Stimulated activated CD8-positive, alpha-beta memory T cell treated with anti-CD3 and anti-CD28 coated beads, Interleukin-7, amount 100 ng/mL, for 1 hour (primary cell): Measurements from ENCODE around the gene DNAJB13.
A peak's percentile ranks its signal among the peaks of the same experiment; 100 is the strongest.
"Not testable (repeated sequence)": the region's sequence is repeated elsewhere in the genome, so short reads cannot be mapped to it uniquely, and the experiment has no call there.

Experiments
- DNase-seq, 2 donors: peaks; one replicate each; pipeline ENCODE4 v3.0.0-alpha.2; 2020; ENCODE audit warnings: low read depth in 2 of 2

Gene DNAJB13, protein sequence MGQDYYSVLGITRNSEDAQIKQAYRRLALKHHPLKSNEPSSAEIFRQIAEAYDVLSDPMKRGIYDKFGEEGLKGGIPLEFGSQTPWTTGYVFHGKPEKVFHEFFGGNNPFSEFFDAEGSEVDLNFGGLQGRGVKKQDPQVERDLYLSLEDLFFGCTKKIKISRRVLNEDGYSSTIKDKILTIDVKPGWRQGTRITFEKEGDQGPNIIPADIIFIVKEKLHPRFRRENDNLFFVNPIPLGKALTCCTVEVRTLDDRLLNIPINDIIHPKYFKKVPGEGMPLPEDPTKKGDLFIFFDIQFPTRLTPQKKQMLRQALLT

DNA sequence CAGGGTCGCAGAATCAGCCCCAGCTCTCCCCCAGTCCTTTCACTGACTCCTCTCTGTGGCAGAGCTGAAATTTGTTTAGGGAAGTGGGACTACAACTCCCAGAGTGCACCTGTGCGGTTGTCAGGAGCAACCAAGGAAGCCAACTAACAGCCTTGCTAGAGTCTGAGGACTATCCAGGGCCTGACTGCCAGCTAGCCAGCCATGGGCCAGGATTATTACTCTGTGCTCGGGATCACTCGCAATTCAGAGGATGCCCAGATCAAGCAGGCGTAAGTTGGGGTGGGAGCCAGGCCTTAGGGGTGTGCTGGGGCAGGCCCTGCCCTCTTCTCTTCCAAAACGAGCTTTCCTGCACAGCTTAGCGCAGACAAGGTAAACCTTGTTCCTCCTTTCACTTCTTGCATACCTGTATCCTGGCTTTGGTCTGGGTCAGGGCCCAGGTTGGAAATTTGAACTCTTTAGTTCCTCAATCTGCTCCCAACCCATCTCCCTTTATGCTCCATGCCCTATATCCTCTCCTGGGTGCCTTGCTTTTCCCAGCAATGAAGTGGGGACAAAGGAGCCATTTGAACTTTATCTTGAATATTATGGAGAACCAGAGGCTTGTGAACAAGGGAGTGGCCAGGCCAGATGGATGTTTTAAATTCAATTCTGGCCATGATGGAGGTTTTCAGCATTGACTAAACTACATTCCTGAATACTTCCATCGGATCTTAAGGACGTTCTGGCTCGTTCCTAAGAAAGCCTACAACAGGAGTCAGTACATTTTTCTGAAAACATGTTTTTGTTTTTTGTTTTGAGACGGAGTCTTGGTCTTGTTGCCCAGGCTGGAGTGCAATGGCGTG lies at the start of gene DNAJB13:
TSS of gene DNAJB13 (plus strand) at position 158 of the 842 bp plus-strand sequence. CDS start at position 202, 44 bp downstream.
- no peak for DNase-seq

DNA sequence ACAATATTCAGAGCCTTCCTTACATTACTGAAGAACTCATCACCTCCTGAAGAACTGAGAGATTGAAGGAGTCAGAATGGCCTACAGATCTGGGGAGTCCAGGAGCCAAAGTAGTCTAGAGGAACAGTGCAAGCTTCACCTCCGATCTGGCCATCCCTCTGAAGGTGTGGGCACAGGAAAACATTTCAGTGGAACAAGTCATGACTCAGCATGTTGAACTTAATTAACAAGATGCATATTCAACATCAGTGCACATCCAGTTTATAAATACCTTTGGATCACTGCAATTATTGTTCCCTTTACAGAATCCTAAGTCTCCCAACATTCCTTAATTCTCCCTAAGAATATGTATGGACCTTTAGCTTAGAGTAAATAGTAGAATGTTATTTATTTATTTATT lies 48.5 kb upstream of the DNAJB13 start:
- no peak for DNase-seq

DNA sequence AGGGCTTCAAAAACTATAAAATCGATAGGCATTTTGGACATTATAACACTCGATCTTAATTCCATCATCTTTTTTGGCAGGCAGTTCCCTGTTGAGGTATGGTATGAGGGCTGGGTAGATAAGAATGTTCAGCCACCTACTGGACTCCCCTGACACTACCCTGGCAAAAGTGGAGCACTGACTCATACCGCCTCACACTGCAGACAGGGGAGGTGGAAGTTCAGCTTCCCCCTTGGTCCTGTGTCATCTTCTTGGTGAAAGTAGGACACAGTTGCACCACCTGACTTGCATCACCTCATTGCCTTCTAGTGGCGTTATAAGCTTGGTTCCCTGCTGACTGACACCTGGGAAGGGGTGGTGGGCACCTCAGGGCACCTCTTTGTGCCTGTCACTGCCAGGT lies 43.6 kb upstream of the DNAJB13 start:
- DNase-seq, result peak in 1 of 2 donors; percentile 0

DNA sequence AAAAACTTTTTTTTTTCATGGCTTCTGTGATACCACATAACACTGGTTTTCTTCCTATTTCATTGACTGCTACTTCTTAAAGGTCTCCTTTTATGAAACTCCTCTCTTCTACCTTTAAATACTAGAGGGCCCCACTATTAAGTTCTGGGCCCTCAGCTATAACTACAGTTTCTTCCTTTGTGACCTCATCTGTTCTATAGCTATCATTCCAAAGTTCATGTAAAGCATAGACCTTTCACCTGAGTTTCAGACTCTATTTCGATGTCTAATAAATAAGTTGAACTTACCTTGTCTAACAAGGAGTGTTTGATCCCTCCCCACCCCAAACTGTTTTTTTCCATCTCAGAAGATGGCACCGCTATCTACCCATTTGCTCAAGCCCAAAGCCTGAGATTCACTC lies 38.8 kb upstream of the DNAJB13 start:
- DNase-seq, result no peak

DNA sequence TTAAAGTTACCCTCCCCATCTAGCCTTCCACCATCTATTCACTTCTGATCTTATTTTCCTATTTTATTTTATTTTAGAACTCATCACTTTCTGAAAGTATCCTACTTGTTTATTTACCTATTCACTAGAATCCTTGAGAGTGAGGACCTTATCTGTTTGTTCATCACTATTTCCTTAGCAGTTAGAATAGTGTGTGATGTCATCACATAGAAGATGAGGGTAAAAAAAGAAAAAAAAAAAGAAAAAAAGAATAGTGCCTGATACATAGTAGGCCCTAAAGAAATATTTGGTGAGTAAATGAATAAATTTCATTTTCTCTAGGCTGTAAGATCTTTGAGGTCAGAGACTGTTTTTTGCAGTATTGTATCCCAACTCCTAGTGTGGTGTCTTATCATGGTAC lies 37.4 kb upstream of the DNAJB13 start:
- DNase-seq, result no peak

DNA sequence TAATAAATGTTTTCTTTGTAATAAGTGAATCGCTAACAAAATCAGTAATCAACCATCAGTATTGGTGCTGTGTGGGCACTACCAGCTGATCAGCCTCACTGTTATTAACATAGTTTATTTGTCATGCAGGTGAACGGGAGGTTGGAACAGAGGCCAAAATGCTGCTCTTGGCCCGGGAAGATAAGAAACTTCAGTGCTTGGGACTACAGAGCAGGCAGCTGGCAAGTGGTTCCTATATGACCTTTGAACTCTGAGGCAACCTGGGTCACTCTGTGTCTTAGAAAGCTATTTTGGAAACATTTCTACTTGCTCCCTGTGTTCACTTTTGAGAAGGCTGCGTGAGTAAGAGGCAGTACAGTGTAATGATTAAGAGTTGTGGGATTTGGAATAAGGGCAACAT lies 36.5 kb upstream of the DNAJB13 start:
- no peak for DNase-seq

DNA sequence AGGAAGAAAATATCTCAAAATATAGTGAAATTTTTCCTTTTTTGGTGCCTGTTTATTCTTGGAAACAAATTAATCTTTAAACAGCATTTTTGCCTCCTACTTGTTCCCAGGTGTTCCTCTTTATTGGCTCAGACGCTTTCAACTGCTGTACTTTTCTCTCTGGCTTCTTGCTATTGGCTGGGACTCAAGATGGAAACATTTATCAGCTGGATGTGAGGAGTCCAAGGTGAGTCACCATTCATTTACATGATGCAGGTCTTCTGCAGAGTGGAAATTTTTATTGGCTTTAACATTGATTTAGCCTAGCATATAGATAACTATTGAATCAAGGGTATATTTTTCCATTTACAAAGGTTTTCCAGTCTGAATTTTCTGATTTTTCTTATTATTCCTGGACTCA lies 34.4 kb upstream of the DNAJB13 start:
- DNase-seq, result no peak

DNA sequence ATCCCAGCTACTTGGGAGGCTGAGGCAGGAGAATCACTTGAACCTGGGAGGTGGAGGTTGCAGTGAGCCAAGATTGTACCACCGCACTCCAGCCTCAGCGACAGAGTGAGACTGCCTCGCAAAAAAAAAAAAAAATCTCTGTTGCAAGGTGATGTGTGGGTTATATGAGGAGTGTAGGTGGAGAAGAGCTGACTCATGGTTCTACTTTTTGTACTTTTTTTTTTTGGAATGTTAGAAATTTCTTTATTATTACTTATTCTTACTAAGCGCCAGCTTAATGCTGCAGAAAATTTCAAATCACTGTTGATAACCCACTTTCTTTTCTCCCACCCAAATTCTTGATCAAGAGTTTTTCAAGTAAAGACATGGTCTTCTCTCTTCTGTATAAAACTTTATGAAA lies 29.6 kb upstream of the DNAJB13 start:
- no peak for DNase-seq

DNA sequence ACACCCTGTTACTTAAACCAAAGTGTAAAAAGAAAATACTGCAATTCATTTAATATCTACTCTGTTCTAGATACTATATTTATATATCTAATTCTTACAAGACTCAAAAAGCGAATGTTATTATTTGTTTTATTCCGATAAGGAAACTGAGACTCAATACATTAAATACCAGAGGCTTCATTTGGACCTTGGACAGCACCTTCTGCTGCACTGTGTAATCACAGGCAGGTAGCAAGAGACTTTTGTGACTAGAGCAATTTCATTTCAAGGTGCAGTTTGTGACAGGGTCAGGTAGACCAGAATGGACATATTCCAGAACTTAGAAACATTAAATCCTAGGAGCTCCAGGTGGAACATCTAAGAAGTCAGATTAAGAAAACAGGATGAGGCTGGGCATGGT lies 21.4 kb upstream of the DNAJB13 start:
- no peak for DNase-seq

DNA sequence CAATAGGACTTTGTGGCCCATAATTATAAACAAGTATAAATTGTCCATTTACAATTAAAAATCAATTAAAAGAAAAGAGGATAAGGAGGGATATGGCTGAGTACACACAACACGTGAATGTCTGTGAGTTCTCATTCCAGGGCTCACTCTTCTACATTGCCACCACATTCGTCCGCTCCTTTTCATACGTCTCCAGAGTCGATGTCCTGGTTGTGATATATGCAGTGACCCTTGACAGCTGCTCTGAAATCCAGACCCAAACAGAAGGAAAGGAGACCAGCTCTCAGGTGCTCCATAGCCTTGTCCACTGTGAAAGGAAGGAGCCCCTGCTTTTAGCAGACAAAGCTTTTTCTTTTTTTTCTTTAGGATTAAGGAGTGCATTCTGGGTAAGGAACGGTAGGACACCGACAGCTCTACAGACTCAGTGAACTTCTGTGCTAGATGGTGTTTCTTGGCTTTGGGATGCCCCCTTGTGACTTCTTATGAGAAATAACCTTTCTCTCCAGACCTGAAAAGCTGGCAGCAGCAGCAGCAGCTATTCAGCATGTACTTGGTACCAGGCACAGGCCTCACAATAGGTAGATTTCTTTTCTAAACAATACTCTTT lies 19.7 kb upstream of the DNAJB13 start:
- DNase-seq, result no peak

DNA sequence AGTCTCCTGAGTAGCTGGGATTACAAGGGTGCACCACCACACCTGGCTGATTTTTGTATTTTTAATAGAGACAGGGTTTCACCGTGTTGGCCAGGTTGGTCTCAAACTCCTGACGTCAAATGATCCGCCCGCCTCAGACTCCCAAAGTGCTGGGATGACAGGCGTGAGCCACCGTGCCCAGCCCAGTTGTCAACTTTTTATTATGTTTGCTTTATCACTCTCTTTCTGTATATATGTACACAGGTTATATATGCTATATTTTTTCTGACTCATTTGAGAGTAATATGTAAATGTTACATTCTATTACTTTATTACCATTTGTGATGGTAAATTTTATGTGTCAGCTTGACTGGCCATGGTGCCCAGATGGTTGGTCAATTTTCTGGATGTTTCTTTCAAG lies 18.9 kb upstream of the DNAJB13 start:
- no peak for DNase-seq

DNA sequence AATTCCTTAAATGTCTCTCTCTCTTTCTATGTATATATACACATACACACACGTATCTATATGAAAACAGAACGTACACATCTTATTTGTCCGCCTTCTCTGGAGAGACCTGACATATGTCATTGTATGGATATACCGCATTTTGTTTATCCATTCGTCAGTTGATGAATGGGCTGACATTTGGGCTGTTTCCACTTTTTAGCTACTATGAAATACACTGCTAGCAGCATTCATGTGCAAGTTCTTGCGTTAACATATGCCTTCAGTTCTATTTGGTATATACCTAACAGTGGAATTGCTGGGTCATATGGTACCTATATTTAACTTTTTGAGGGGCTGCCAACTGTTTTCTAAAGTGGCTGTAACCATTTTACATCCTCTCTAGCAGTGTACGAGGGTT lies 18.0 kb upstream of the DNAJB13 start:
- DNase-seq, result no peak

DNA sequence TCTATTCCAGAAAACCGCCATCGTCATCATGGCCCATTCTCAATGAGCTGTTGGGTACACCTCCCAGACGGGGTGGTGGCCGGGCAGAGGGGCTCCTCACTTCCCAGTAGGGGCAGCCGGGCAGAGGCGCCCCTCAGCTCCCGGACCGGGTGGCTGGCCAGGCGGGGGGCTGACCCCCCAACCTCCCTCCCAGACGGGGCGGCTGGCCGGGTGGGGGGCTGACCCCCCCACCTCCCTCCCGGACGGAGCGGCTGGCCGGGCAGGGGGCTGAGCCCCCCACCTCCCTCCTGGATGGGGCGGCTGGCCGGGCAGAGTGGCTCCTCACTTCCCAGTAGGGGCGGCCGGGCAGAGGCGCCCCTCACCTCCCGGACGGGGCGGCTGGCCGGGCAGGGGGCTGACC lies 14.8 kb upstream of the DNAJB13 start:
- DNase-seq, result not testable (repeated sequence)

DNA sequence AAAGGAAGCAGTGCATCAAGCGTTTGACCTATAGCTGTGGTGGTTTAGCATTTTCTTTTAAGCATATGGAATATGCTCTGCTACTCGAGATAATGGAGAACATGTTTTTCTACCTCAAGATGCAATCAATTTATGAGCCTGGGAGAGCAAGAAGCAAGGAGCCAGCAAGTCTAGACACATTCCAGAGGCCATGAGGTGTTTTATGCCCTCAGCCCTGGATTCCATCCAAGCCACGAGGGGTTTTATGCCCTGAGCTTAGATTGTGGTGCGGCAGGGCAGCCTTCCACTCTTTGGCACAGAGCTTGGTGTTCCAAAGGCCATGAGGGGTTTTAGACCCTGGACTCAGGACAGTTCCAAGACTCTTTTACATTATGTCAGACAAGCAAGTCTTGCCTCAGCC lies 11.7 kb upstream of the DNAJB13 start:
- no peak for DNase-seq

DNA sequence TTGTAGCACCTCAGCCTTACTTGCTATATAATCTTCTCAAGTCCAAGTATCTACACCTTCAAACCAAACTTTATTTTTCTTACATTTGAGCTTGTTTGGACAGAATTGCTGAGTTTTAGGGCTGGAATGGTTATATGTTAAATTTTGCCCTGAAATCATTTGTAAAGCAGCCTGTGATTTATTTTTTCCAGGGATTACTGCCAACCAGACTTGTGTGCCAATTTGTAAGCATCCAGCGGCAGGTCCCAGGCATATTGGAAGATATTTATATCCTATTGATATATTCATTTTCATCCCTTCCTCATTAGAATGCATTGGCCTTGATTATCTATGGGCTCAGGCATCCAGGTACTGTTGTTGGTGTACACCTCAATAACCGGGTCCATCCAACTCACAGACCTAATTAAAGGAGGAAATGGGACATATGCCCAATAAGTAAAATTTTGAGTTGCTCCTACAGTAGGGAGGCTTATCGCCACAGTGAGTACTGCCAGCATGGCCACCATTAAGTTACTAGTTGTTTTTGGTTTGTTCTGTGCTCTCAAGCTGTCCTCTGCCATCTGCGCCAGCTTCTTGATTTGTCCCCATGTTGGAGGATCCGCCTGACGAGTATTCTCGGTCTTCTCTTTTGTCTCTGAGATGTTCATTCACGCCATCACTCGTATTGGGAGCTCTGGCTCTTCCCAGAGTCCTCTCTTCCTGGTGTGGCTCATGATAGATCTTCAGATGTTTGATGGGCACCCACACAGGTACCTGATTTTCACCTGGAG lies 9.8 kb upstream of the DNAJB13 start:
- DNase-seq, result no peak

DNA sequence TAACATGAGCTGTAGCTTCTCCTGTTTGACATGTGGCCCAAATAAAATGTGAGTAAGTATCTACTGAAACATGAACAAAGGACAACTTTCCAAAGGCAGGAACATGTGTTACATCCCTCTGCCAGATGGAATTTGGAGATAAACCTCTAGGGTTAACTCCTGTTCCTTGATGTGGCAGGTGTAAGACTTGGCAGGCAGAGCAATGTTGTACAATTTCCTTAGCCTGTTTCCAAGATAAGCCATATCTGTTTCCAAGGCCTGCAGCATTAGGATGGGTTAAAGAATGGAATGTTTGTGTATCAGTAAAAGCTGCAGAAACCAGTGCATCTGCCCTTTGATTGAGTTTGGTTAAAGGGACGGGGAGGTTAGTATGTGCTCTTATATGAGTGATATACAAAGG lies 8.8 kb upstream of the DNAJB13 start:
- no peak for DNase-seq

DNA sequence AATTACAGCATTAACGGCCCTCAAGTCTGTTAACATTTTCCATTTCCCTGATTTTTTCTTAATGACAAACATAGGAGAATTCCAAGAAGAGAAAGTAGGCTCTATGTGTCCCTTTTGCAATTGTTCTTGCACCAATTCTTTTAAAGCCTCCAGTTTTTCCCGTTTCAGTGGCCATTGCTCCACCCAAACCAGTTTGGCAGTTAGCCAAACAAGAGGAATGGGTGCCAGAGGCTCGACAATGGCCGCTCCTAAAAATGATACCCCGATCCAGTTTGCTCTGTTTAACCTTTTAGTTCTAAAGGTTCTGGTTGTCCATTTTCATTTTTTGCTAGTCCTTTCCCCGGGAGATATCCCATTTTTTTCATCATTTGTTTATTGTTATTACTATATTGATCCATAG lies 6.7 kb upstream of the DNAJB13 start:
- no peak for DNase-seq

DNA sequence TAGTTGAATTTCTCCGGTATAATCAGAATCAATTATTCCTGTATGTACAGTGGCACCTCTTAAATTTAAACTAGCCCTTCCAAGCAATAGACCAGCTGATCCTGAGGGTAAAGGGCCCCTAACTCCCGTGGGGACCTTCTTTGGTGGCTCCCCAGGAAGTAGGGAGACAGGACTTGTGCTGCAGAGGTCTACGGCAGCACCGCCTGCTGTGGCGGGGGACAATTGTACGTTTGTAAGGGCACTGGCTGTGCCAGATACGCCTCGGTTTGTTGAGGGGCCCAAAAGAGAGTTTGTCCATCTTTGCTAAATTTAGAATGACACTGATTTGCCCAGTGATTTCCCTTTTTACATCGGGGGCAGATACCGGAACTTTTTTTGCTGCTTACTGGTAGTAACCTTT lies 5.9 kb upstream of the DNAJB13 start:
- no peak for DNase-seq

DNA sequence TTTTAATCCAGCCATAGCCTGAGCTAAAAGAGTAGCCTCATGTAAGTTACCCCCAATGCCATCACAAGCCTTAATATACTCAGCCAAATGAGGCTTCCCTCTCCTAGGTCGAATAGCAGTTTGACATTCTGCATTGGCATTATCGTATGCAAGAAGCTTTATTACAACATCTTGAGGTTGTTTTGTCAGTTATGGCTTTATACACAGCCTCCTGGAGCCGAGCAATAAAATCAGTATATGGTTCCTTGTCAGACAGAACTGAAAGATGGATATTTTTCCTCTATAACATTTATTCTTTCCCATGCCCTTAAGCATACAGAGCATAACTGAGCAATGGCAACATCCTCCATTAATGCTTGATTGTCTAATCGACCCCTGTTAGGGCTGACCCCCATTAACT lies 5.4 kb upstream of the DNAJB13 start:
- no peak for DNase-seq

DNA sequence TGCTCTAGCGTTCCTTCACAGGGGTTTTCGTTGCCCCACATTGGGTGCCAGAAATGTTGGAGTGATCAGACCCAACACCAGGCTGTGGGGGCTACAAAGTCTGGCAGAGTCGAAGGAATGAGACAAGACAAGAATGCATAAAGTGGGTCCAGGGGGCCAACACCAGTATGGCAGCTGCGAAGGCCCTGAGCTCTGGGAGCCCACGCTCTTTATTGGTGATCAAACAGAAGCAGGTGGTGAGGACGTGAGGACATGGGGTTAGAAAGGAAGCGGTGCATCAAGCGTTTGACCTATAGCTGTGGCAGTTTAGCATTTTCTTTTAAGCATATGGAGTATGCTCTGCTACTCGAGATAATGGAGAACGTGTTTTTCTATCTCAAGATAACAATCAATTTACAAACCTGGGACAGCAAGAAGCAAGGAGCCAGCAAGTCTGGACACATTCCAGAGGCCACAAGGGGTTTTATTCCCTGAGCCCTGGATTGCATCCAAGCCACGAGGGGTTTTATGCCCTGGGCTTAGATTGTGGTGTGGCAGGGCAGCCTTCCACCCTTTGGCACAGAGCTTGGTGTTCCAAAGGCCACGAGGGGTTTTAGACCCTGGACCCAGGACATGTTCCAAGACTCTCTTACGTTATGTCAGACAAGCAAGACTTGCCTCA lies 3.9 kb upstream of the DNAJB13 start:
- no peak for DNase-seq

DNA sequence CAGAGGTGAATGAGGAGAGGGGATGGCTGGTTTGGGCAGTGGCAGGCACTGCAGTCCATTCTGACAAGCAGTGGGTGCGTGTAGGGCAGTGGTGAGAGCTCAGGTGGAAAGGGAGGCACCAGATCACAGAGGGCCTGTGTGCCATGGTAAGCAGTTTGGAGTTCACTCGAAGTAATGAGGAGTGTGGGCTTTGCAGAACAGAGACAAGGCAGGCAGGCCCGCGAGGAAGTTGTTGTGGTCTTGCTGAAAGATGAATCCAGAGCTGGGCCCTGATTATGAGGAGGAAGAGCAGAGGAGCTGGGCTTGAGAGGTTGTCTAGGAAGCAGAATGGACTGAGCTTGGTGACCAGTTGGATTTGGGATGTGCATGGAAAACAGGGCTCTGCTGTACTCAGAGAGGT lies 1.6 kb upstream of the DNAJB13 start:
- no peak for DNase-seq

DNA sequence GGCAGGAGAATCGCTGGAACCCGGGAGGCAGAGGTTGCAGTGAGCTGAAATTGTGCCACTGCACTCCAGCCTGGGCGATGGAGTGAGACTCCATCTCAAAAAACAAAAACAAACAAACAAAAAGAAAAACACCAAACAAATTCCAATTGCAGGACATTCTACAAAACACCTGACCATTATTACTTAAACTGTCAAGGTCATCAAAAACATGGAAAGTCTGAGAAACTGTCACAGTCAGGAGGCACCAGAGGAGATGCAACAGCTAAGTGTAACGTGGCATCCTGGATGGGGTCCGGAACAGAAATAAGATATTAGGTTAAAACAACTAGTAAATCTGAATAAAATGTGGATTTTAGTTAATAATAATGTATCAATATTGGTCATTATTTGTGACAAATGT lies 914 bp upstream of the DNAJB13 start:
- no peak for DNase-seq
